A549 (cell line): ENCODE data around the gene E2F2. TPM values are rescaled to one million over a fixed set of nuclear protein-coding genes. Genes with fewer than 3 reads are reported as not detected.
A peak's percentile ranks its signal among the peaks of the same experiment; 100 is the strongest.

Experiments used
- ATAC-seq, 2 experiments: fragments of 200-7000 bp in 1 of 2; fragments of >200 bp in 1 of 2; cut with Nextera tagmentation in 1 of 2; cut with Tn5 transposase in 1 of 2; 3 replicates each; pipeline versions ENCODE4 v1.8.0 to v1.9.1; 2018 to 2020; ENCODE audit warnings: mild to moderate bottlenecking in 1 of 2, moderate library complexity in 1 of 2
- CTCF ChIA-PET: fragments of 300-600 bp; sonication (Branson Sonifier 250); formaldehyde crosslinking; extraction: SDS; loops from one replicate; lab custom pipeline; 2021; ENCODE audit warnings: antibody characterized with exemption, inconsistent platforms; lab: Yijun Ruan, JAX
- POLR2A ChIA-PET: fragments of 350-600 bp; formaldehyde crosslinking; extraction: SDS; loops from one replicate; lab custom pipeline; 2021; ENCODE audit warnings: antibody characterized with exemption, inconsistent platforms; lab: Yijun Ruan, JAX
- DNase-seq, 2 experiments: peaks; one replicate each; pipeline versions ENCODE4 v3.0.0 to v3.0.0-alpha.2; 2011 to 2016; ENCODE audit warnings: low read depth in 1 of 2, low spot score in 1 of 2
- FAIRE-seq: peaks from 2 replicates; lab custom pipeline; 2011; peaks lifted over from hg19 to GRCh38; lab: Jason Lieb, UNC
- H3K27ac ChIP-seq, 2 experiments: fragments of >200 bp; sonication (Bioruptor Twin); formaldehyde crosslinking; 3 replicates each; pipeline ENCODE4 v1.5.1; 2016 to 2017
- H3K4me1 ChIP-seq: fragments of >200 bp; sonication (Bioruptor Twin); formaldehyde crosslinking; 3 replicates; pipeline ENCODE4 v1.6.1; 2016
- H3K4me2 ChIP-seq: fragments of >200 bp; sonication (Bioruptor Twin); formaldehyde crosslinking; 3 replicates; pipeline ENCODE4 v1.6.1; 2016
- H3K4me3 ChIP-seq: fragments of >200 bp; sonication (Bioruptor Twin); formaldehyde crosslinking; 3 replicates; pipeline ENCODE4 v1.5.1; 2016
- H3K9me3 ChIP-seq: fragments of >200 bp; sonication (Bioruptor Twin); formaldehyde crosslinking; 3 replicates; pipeline ENCODE4 v1.6.1; 2016
- CHD4 ChIP-seq: fragments of 200-600 bp; sonication (generic); IDR thresholded peaks from 2 replicates; pipeline ENCODE4 v1.6.1; 2016; ENCODE audit warnings: antibody characterized with exemption, mild to moderate bottlenecking, borderline replicate concordance
- CTCF ChIP-seq: fragments of >200 bp; sonication (Bioruptor Twin); formaldehyde crosslinking; IDR thresholded peaks from 3 replicates; pipeline ENCODE4 v1.5.1; 2016
- EHF ChIP-seq: fragments of 250-450 bp; sonication (Bioruptor Pico); IDR thresholded peaks from 2 replicates; pipeline ENCODE4 v1.5.0; 2020; ENCODE audit warnings: mild to moderate bottlenecking
- ELK1 ChIP-seq: fragments of 150-350 bp; IDR thresholded peaks from 2 replicates; pipeline ENCODE4 v1.6.1; 2014; ENCODE audit warnings: low read depth, mild to moderate bottlenecking, low read length
- FOSB ChIP-seq: fragments of 250-450 bp; sonication (Bioruptor Pico); IDR thresholded peaks from 2 replicates; pipeline ENCODE4 v1.5.0; 2020; ENCODE audit warnings: mild to moderate bottlenecking, moderate library complexity
- HDAC2 ChIP-seq: fragments of 200-600 bp; sonication (generic); IDR thresholded peaks from 2 replicates; pipeline ENCODE4 v1.6.1; 2016
- HOXB13 ChIP-seq: fragments of 250-450 bp; sonication (Bioruptor Pico); IDR thresholded peaks from 2 replicates; pipeline ENCODE4 v1.5.0; 2020; ENCODE audit warnings: low read depth, mild to moderate bottlenecking, moderate library complexity
- JUN ChIP-seq, 2 experiments: fragments of >200 bp; sonication (Bioruptor Twin); formaldehyde crosslinking; IDR thresholded peaks; 2 replicates in 1 of 2; 3 replicates in 1 of 2; pipeline ENCODE4 v1.6.1; 2016 to 2017
- KDM1A ChIP-seq: fragments of 200-600 bp; sonication (generic); IDR thresholded peaks from 2 replicates; pipeline ENCODE4 v1.6.1; 2016; ENCODE audit warnings: low read depth, mild to moderate bottlenecking
- MAX ChIP-seq: IDR thresholded peaks from 2 replicates; pipeline ENCODE4 v1.6.1; 2012
- MAZ ChIP-seq: fragments of 150-350 bp; IDR thresholded peaks from 2 replicates; pipeline ENCODE4 v1.6.1; 2014; ENCODE audit warnings: antibody characterized with exemption, low read depth, low read length, borderline replicate concordance
- NPAS2 ChIP-seq: fragments of 250-450 bp; sonication (Bioruptor Pico); IDR thresholded peaks from 2 replicates; pipeline ENCODE4 v1.8.0; 2022; ENCODE audit warnings: mild to moderate bottlenecking, moderate library complexity, borderline replicate concordance
- PHF8 ChIP-seq: fragments of 200-600 bp; sonication (generic); IDR thresholded peaks from 2 replicates; pipeline ENCODE4 v1.6.1; 2016; ENCODE audit warnings: low read depth, mild to moderate bottlenecking, antibody characterized with exemption, moderate library complexity, borderline replicate concordance
- POLR2A ChIP-seq: IDR thresholded peaks from 2 replicates; pipeline ENCODE4 v1.6.1; 2012; ENCODE audit warnings: mild to moderate bottlenecking, low read length
- RARB ChIP-seq: fragments of 250-450 bp; sonication (Bioruptor Pico); IDR thresholded peaks from 2 replicates; pipeline ENCODE4 v1.8.0; 2021; ENCODE audit warnings: mild to moderate bottlenecking, moderate library complexity
- SMC3 ChIP-seq: fragments of >200 bp; sonication (Bioruptor Twin); formaldehyde crosslinking; IDR thresholded peaks from 3 replicates; pipeline ENCODE4 v1.6.1; 2018; ENCODE audit warnings: inconsistent platforms
- SREBF2 ChIP-seq: fragments of 450-650 bp; IDR thresholded peaks from 2 replicates; pipeline ENCODE4 v1.6.1; 2014; ENCODE audit warnings: mild to moderate bottlenecking, moderate library complexity
- ZFP36 ChIP-seq: fragments of 450-650 bp; IDR thresholded peaks from 2 replicates; pipeline ENCODE4 v1.6.1; 2014; ENCODE audit warnings: borderline replicate concordance; ENCODE audit not compliant: partially characterized antibody
- ZNF302 ChIP-seq: fragments of 250-450 bp; sonication (Bioruptor Pico); IDR thresholded peaks from 2 replicates; pipeline ENCODE4 v1.9.0; 2021; ENCODE audit warnings: inconsistent platforms, mild to moderate bottlenecking, moderate library complexity
- WGBS: methylation state at CpG from one replicate; pipeline ENCODE4 v1.1.6; 2017; ENCODE audit errors: missing lambda C conversion rate; 5-methylcytosine and 5-hydroxymethylcytosine counted together
- polyA plus RNA-seq, 4 experiments: library from polyadenylated mRNA; depleted of rRNA in 3 of 4; stranded (reverse); fragments of >200 nt; fragmentation: RNase III in 1 of 4; extraction: RNeasy Plus Mini Kit Qiagen cat#74134 plus additional on column Dnase treatment in 1 of 4; gene quantifications; 2 replicates in 3 of 4; 3 replicates in 1 of 4; pipeline ENCODE4 v1.2.3, GENCODE V29; 2011 to 2017
- TF ChIP-seq, protein P1 (sequence below): fragments of >200 bp; sonication (Bioruptor Twin); formaldehyde crosslinking; IDR thresholded peaks from 2 replicates; pipeline ENCODE4 v1.6.1; 2016

Gene E2F2
- polyA plus RNA-seq, 2 of the 4 experiments (the other 2 are of a cell fraction), result 0.90 to 3.4 TPM

GRCh38 chr1:23489842-23490241 is 41.2 kb downstream of the E2F2 start (continued):
- no peak for TF ChIP-seq ELK1

DNA sequence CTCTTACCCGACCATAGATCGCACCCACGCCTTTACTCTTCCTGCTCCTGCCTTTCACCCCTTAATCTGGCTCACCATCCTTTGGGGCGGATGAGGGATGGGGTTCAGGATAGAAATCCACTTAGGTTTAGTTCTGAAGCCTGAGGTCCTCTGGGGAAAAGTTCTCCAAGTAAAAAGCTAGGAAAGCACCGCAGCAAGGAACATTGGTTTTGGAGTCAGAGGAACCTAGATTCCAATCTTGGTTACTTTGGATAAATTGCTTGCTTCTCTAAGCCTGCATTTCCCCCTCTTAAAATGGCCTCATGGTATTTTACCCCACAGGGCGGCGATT is 46.1 kb downstream of the E2F2 start:
- no peak for DNase-seq
- no peak for ATAC-seq
- TF ChIP-seq MAX (0 out of 2 replicates have a peak, but pooled peaks have one; percentile 62), HDAC2 (no peak; the same call in 1 of the 2 replicates), ZNF302 (CRISPR knock-in tag) (no peak), ZFP36 (no peak), NPAS2 (CRISPR knock-in tag) (no peak), EHF (CRISPR knock-in tag) (no peak), FOSB (CRISPR knock-in tag) (no peak)
- H3K4me3 ChIP-seq, result peak overlapping the region; percentile 81
- H3K27ac ChIP-seq, result peak overlapping the region; percentile 68 to 89
- no peaks in the 10 kb centered on the region for H3K9me3 ChIP-seq
- no peak for FAIRE-seq
- ChIA-PET POLR2A (interaction anchor here (0.6 to 1.7 kb wide), 6 partner anchors 12 to 379 kb away, joined by 3 to 8 read pairs (median 4); no protein-coding TSS in a partner anchor), CTCF (interaction anchor here (1.0 to 4.3 kb wide), 5 partner anchors 11 to 81 kb away, joined by 3 to 38 read pairs (median 7); partner anchors contain the start of gene E2F2)
- 49% methylated on average over 7 of the region's 7 CpGs for WGBS
- 0 out of 3 replicates have a peak, but pooled peaks cover 3% of the 10 kb centered on the region for H3K4me1 ChIP-seq
- peak overlapping the region; percentile 77 for H3K4me2 ChIP-seq

DNA sequence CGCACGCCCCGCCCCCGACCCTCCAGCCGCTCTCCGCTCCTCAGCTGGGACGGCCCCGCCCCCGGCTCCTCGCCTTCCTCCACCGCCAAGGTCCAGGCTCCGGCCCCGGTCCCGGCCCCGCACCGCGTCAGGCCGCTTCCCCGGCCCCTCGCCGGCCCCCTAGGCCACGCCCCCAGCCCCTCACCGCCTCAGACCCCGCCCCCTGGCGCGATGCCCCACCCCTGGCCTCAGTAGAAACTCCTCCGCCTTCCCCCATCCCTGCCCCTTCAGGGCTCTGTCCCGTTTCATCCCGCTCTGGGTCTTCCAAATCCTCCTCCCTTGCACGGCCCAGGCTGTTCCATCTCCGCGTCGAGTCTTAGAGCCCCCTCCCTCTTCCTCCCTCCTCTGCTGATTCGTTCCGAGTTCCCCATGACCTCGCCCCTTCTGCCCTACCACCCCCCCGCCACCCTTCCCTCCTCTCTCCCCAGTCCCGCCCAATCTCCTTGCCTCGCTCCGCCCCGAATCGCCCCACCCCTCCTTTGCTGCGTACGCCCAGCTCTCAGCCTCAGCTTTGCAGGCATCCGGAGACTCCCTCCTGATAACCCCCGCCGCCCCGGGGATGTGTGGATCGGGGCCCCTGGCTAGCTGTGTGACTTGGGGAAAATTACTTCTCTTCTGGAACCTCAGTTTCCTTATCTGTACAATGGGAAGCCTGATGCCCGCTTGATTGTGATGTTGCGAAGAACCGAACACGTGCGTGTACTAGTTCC is 46.6 kb downstream of the E2F2 start:
- CTCF ChIA-PET, result interaction anchor here (1.2 to 4.3 kb wide), 4 partner anchors 12 to 507 kb away, joined by 3 to 38 read pairs (median 6); no protein-coding TSS in a partner anchor
- TF ChIP-seq KDM1A (peak; percentile 72; the same call in 1 of the 2 replicates), SREBF2 (no peak), HDAC2 (peak; percentile 57; the same call in 1 of the 2 replicates), SMC3 (no peak)
- TF ChIP-seq, protein P1, sequence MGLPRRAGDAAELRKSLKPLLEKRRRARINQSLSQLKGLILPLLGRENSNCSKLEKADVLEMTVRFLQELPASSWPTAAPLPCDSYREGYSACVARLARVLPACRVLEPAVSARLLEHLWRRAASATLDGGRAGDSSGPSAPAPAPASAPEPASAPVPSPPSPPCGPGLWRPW, result no peak
- POLR2A ChIA-PET, result interaction anchor here (0.6 to 1.7 kb wide), 8 partner anchors 13 to 378 kb away, joined by 3 to 8 read pairs (median 4); partner anchors contain the start of gene HNRNPR
- no peaks in the 10 kb centered on the region for H3K9me3 ChIP-seq
- peak overlapping the region; percentile 94 for H3K4me2 ChIP-seq
- DNase-seq, result peak; percentile 82 to 88
- peaks cover 8% of the 10 kb centered on the region for H3K4me1 ChIP-seq
- FAIRE-seq, result no peak
- peak overlapping the region; percentile 81 for H3K4me3 ChIP-seq
- peak; percentile 91 to 95 for ATAC-seq
- H3K27ac ChIP-seq, result peak overlapping the region; percentile 68 to 89
- 19% methylated on average over 14 of the region's 54 CpGs for WGBS

GRCh38 chr1:23483321-23484252 is 47.4 kb downstream of the E2F2 start, which contains the start of gene ASAP3:
Gene ASAP3 (minus strand): TSS chr1:23484179. CDS start chr1:23484133, 46 bp downstream.
- DNase-seq (no peak), FAIRE-seq (no peak), ATAC-seq (peak in 1 of 2 experiments; percentile 14; a peak in 3 of 6 replicates)
- WGBS, result 7% methylated on average over 21 of the region's 84 CpGs
- H3K4me3 ChIP-seq, result peak within 1 kb of the TSS; percentile 81
- H3K27ac ChIP-seq, result peak within 1 kb of the TSS; percentile 68 to 89
- TF ChIP-seq RARB (no peak), POLR2A (peak; percentile 64), PHF8 (peak; percentile 66; the same call in 1 of the 2 replicates), HOXB13 (CRISPR knock-in tag) (no peak), JUN (IDR thresholded peaks at IDR 0.05) (peak in 1 of 2 experiments; percentile 16; a peak in 1 of 5 replicates), CTCF (peak; percentile 24; the same call in 2 of the 3 replicates), CHD4 (no peak), MAZ (no peak)
- peak within 1 kb of the TSS; percentile 94 for H3K4me2 ChIP-seq
- ChIA-PET POLR2A (interaction anchor here (0.5 to 1.7 kb wide), 5 partner anchors 13 to 197 kb away, joined by 3 to 12 read pairs (median 5); partner anchors contain the start of gene HNRNPR), CTCF (interaction anchor here (1.7 to 4.3 kb wide), 3 partner anchors 12 to 507 kb away, joined by 4 to 38 read pairs (median 7); no protein-coding TSS in a partner anchor)
- no peaks in the 10 kb centered on the region for H3K9me3 ChIP-seq
- peaks cover 17% of the 10 kb centered on the region for H3K4me1 ChIP-seq
